ENCODE results near the gene PTX4. TPM values are rescaled to one million over a fixed set of nuclear protein-coding genes. Genes with fewer than 3 reads are reported as not detected.

The PTX4 gene, protein sequence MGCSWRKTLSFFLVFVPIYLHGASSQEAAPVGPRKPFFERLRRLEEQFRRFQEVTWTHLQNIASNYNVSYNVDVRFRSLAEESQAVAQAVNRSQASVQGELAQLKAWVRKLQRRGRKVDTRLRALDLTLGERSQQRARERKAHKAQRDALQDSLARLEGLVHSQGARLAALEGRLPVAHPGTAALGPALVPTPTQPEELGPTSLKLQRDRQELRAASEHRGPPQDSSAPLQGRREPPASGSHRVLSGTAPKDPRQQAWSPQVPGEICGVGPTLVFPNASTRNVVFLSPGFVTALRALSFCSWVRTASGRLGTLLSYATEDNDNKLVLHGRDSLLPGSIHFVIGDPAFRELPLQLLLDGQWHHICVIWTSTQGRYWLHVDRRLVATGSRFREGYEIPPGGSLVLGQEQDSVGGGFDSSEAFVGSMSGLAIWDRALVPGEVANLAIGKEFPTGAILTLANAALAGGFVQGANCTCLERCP
- total RNA-seq (0.40 TPM), polyA plus RNA-seq (ENCODE audit: insufficient read depth in 1 of 8, insufficient read length in 8 of 8, low replicate concordance in 1 of 8) (1 to 10 TPM in 1 of 8 donors, under 1 TPM in 7; 0.34 to 1.1 (median 0.74) TPM)
- long read RNA-seq, donor 1: 0 reads
- long read RNA-seq, donor 2: 0 reads
- long read RNA-seq, donor 3: 0 reads
- long read RNA-seq, donor 4: 0 reads
- long read RNA-seq, donor 5: 0 reads
- long read RNA-seq, donor 6: 0 reads
- long read RNA-seq, donor 7: 0 reads
- long read RNA-seq, donor 8: 0 reads
- long read RNA-seq, donor 9: 0 reads
- long read RNA-seq, donor 10: 0 reads
- long read RNA-seq, donor 11: 0 reads

DNA sequence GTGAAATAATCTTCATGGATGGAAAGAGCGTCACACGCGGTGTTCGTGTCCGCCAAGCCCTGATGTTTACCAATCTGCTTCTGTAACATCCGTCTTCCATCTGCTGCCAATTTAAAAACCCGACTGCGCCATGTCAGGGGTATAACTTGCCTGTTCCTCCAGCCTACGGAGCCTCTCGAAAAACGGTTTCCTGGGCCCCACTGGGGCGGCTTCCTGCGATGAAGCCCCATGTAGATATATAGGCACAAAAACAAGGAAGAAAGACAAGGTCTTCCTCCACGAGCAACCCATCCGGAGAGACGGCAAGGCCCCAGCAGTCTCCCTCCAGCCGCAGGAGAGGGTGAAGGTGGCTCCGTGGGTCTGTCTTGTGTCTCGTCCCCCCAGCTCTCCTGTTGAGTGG lies at the start of gene PTX4:
TSS of gene PTX4 (minus strand) at position 326 of the 400 bp plus-strand sequence. CDS start at position 291, 35 bp downstream.
- Histone ChIP-seq H3K27me3 (ENCODE audit: control insufficient read depth, insufficient read depth, low read length) (peaks cover 2% of the 10 kb centered on the region), H3K27ac (ENCODE audit: low read length) (no peak within 1 kb of the TSS), H3K36me3 (ENCODE audit: control insufficient read depth, insufficient read depth, low read length) (no peaks in the 10 kb centered on the region), H3K4me3 (ENCODE audit: low read length) (no peak within 1 kb of the TSS), H3K4me1 (ENCODE audit: control insufficient read depth, insufficient read depth, low read length) (peaks cover 7% of the 10 kb centered on the region), H3K9me3 (replicated peaks; ENCODE audit: control insufficient read depth, low read depth, low read length) (no peaks in the 10 kb centered on the region)
- DNase-seq: no peak
- WGBS (ENCODE audit: insufficient coverage): 68% methylated on average over 18 of the region's 19 CpGs

DNA sequence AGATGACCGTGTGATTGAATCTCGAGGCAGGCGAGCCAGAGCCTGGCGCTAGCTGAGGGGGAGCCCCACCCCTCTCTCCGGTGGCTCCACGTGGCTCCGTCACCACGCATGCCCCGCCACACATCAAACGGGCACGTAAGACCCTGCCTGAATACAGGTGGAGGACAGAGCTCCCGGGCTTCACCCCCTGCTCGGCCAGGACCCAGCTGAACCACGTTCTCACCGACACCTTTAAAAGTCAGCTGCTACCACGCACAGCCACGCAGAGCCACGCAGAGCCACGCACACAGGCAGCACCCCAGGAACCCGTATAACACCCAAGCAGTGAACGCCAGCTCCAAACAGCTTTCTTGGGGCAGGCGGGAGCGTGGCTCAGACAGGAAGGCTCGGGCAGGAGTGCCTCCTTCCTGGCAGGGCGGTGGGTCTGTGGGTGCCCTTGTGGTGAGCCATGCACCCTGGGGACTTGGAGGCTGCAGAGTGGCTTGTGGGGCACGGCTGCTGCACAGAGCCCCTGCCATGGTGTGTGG lies 49.1 kb upstream of the PTX4 start:
- no peak overlapping the region for H3K27ac ChIP-seq (ENCODE audit: low read length)
- H3K4me3 ChIP-seq (ENCODE audit: low read length): no peak overlapping the region
- H3K36me3 ChIP-seq (ENCODE audit: control insufficient read depth, insufficient read depth, low read length): peaks cover 59% of the 10 kb centered on the region
- H3K27me3 ChIP-seq (ENCODE audit: control insufficient read depth, insufficient read depth, low read length): no peaks in the 10 kb centered on the region
- H3K9me3 ChIP-seq (replicated peaks; ENCODE audit: control insufficient read depth, low read depth, low read length): no peaks in the 10 kb centered on the region
- WGBS (ENCODE audit: insufficient coverage): 89% methylated on average over 26 of the region's 26 CpGs
- peaks cover 78% of the 10 kb centered on the region for H3K4me1 ChIP-seq (ENCODE audit: control insufficient read depth, insufficient read depth, low read length)
- no peak for DNase-seq

DNA sequence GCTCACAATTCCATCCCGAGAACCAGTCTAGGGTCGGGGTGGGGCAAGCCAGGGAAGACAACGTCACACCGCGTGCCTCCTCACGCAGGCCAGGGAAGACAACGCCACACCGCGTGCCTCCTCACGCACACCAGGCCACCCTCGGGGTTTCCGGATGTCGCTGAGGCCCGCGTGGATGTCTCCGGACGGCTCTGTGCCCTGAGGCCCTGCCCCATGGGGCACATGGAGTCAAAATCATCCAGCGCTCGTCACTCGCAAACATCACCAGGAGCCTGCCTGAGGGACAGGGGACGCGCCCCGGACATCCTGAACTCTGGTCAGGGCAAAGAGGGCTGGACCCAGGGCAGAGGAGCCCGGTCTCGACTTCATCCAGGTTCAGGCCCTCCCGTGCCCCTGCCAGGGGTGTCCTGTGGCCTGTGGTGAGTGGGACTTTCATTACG lies 48.4 kb upstream of the PTX4 start:
- Histone ChIP-seq H3K4me3 (ENCODE audit: low read length) (no peak overlapping the region), H3K36me3 (ENCODE audit: control insufficient read depth, insufficient read depth, low read length) (peaks cover 53% of the 10 kb centered on the region), H3K27ac (ENCODE audit: low read length) (no peak overlapping the region), H3K9me3 (replicated peaks; ENCODE audit: control insufficient read depth, low read depth, low read length) (no peaks in the 10 kb centered on the region), H3K27me3 (ENCODE audit: control insufficient read depth, insufficient read depth, low read length) (no peaks in the 10 kb centered on the region), H3K4me1 (ENCODE audit: control insufficient read depth, insufficient read depth, low read length) (peaks cover 78% of the 10 kb centered on the region)
- 81% methylated on average over 27 of the region's 27 CpGs for WGBS (ENCODE audit: insufficient coverage)
- DNase-seq: no peak

DNA sequence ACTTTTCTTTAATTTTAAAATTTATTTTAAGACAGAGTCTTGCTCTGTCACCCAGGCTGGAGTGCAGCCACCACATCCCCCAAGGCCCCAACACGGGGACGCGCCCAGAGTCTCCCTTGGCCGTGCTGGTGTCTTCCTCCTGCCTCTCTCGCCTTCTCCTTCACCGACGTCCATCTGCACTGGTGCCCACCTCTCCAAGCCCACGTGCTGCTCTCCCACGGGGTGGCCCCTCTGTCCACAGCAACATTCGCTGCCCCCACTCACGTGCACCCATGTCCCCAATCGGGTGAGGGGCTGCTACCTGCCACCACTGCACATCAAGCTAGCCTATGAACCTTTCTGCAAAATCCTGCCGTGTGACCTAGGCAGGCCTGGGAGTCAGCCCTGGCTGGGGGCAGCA lies 47.9 kb upstream of the PTX4 start:
- no peaks in the 10 kb centered on the region for H3K27me3 ChIP-seq (ENCODE audit: control insufficient read depth, insufficient read depth, low read length)
- H3K4me3 ChIP-seq (ENCODE audit: low read length): no peak overlapping the region
- H3K9me3 ChIP-seq (replicated peaks; ENCODE audit: control insufficient read depth, low read depth, low read length): no peaks in the 10 kb centered on the region
- 64% methylated on average over 13 of the region's 13 CpGs for WGBS (ENCODE audit: insufficient coverage)
- DNase-seq: no peak
- no peak overlapping the region for H3K27ac ChIP-seq (ENCODE audit: low read length)
- peaks cover 78% of the 10 kb centered on the region for H3K4me1 ChIP-seq (ENCODE audit: control insufficient read depth, insufficient read depth, low read length)
- H3K36me3 ChIP-seq (ENCODE audit: control insufficient read depth, insufficient read depth, low read length): peaks cover 50% of the 10 kb centered on the region

DNA sequence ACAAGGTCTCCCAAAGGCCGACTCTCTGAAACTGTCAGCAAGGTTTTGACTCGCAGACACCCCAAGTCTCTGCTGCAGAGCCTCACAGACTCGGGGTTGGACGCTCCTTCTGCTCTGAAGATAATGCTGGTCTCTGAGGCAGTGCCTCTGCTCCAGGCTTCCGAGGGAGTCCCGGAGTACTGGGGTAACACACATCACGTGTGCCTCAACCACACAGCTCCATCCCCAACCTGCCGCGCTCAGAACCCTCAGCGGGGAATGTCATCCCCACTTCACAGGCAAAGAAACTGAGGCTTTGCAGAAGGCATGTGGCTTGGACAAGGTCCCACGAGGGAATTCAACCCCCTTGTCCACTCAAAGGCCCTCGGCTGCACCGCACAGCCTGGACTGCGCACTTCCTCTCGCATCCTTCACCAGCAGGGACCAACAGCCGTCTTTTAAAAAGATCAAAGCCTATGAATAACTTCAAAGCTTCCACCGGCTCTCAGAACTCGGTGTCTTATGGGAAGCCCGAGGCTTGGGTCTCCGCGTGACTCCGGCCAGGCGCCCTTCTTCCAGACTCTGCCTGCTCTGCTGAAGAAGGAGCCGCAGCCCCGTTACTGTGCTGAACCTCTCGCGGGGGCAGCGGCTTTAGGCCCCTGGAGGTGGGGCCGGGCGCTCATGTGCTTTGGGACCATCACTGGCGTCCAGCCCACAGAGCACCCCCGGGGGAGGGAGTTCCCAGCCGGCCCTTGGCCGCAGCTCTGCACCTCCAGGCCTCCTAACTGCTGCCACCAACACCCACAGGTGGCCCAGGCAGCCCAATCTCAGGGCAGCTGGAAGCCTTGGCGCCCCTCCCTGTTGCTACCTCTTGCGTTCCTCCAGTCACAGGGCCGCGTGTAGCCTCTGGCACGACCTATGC lies 46.9 kb upstream of the PTX4 start:
- Histone ChIP-seq H3K36me3 (ENCODE audit: control insufficient read depth, insufficient read depth, low read length) (peaks cover 46% of the 10 kb centered on the region), H3K4me1 (ENCODE audit: control insufficient read depth, insufficient read depth, low read length) (peaks cover 76% of the 10 kb centered on the region), H3K27me3 (ENCODE audit: control insufficient read depth, insufficient read depth, low read length) (no peaks in the 10 kb centered on the region), H3K9me3 (replicated peaks; ENCODE audit: control insufficient read depth, low read depth, low read length) (no peaks in the 10 kb centered on the region), H3K27ac (ENCODE audit: low read length) (no peak overlapping the region), H3K4me3 (ENCODE audit: low read length) (peak overlapping the region; percentile 68)
- no peak for DNase-seq
- 39% methylated on average over 28 of the region's 39 CpGs for WGBS (ENCODE audit: insufficient coverage)

DNA sequence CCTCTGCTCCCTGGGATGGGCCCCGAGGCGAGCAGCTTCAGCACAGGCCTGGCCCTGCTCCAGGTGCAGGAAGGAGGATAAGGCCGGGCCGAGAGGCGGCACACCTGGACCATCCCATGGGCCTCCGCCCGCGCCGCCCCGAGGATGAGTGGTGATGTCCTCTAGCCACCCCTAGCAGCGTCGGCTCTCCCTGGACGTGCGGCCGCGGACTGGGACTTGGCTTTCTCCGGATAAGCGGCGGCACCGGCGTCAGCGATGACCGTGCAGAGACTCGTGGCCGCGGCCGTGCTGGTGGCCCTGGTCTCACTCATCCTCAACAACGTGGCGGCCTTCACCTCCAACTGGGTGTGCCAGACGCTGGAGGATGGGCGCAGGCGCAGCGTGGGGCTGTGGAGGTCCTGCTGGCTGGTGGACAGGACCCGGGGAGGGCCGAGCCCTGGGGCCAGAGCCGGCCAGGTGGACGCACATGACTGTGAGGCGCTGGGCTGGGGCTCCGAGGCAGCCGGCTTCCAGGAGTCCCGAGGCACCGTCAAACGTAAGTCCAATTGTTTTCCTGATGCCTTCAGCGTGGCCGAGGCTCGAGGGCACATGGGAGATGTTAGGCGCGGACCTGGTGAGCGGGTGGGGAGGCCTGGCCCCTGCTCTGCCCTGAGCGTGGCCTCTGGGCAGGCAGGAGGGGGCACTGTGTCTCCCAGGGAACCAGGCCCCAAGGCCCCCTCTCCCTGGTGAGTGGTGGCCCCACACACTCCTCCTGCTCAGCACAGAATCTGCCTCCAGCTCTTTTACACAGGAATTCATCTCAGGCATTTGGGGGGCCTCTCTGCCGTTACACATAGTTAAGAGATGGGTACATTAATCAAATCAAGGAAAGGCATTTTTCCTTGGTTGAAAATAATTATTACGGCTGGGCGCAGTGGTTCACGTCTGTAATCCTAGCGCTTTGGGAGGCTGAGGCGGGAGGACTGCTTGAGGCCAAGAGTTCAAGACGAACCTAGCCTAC lies 45.6 kb upstream of the PTX4 start:
- H3K27ac ChIP-seq (ENCODE audit: low read length): peak overlapping the region; percentile 82

DNA sequence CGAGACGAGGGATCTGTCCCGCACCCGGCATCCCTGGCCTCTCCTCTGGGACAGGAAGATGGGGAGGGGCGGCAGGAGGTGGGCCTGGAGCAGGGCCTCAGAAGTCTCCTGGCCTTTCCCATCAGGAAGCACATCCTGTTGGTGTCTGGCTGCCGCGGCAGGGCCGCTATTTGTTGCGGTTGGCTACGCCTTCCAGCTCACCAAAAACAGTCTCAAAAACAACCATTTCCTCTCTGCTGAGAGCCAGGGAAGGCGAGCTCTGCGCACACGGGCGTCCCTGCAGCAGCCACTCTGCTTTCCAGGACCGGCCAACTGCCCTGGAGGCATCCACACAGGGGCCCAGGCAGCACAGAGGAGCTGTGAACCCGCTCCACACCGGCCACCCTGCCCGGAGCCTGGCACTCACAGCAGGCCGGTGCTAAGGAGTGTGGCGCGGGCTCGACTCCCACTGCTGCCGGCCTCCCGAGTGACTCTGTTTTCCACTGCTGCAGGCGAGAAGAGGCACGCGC lies 44.8 kb upstream of the PTX4 start, which contains the start of gene TMEM204:
TSS of gene TMEM204 (plus strand) at position 224 of the 509 bp plus-strand sequence. CDS start 610 bp downstream, outside the sequence.
- H3K27me3 ChIP-seq (ENCODE audit: control insufficient read depth, insufficient read depth, low read length): no peaks in the 10 kb centered on the region
- H3K4me1 ChIP-seq (ENCODE audit: control insufficient read depth, insufficient read depth, low read length): peaks cover 66% of the 10 kb centered on the region
- H3K9me3 ChIP-seq (replicated peaks; ENCODE audit: control insufficient read depth, low read depth, low read length): no peaks in the 10 kb centered on the region
- peak within 1 kb of the TSS; percentile 90 for H3K27ac ChIP-seq (ENCODE audit: low read length)
- DNase-seq: peak; percentile 93
- peak within 1 kb of the TSS; percentile 68 for H3K4me3 ChIP-seq (ENCODE audit: low read length)
- peaks cover 27% of the 10 kb centered on the region for H3K36me3 ChIP-seq (ENCODE audit: control insufficient read depth, insufficient read depth, low read length)
- WGBS (ENCODE audit: insufficient coverage): 10% methylated on average over 27 of the region's 27 CpGs

More for the DNA sequence above, 45.6 kb upstream of the PTX4 start:
- 25% methylated on average over 49 of the region's 57 CpGs for WGBS (ENCODE audit: insufficient coverage)
- Histone ChIP-seq H3K4me3 (ENCODE audit: low read length) (peak overlapping the region; percentile 68), H3K9me3 (replicated peaks; ENCODE audit: control insufficient read depth, low read depth, low read length) (no peaks in the 10 kb centered on the region), H3K27me3 (ENCODE audit: control insufficient read depth, insufficient read depth, low read length) (no peaks in the 10 kb centered on the region), H3K36me3 (ENCODE audit: control insufficient read depth, insufficient read depth, low read length) (peaks cover 33% of the 10 kb centered on the region), H3K4me1 (ENCODE audit: control insufficient read depth, insufficient read depth, low read length) (peaks cover 71% of the 10 kb centered on the region)
- DNase-seq: no peak

DNA sequence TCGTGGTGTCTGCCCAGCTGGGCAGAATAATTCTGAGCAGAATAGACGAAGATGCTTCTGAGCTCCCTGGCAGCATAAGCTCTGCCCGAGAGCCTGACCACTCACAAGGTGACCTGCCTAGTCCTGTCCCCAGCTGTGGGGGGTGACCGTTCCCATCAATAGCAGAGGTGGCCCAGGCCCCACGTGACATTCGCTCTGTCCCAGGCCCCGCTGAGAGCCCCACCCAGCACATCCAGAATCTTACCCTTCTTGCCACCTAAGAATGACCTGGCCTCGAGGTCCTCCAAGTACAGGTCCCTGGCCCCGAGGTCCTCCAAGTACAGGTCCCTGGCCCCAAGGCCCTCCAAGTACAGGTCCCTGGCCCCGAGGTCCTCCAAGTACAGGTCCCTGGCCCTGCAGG lies 44.0 kb upstream of the PTX4 start:
- H3K4me1 ChIP-seq (ENCODE audit: control insufficient read depth, insufficient read depth, low read length): peaks cover 65% of the 10 kb centered on the region
- peaks cover 20% of the 10 kb centered on the region for H3K36me3 ChIP-seq (ENCODE audit: control insufficient read depth, insufficient read depth, low read length)
- no peak overlapping the region for H3K4me3 ChIP-seq (ENCODE audit: low read length)
- DNase-seq: no peak
- H3K9me3 ChIP-seq (replicated peaks; ENCODE audit: control insufficient read depth, low read depth, low read length): no peaks in the 10 kb centered on the region
- peak overlapping the region; percentile 90 for H3K27ac ChIP-seq (ENCODE audit: low read length)
- H3K27me3 ChIP-seq (ENCODE audit: control insufficient read depth, insufficient read depth, low read length): no peaks in the 10 kb centered on the region
- 56% methylated on average over 6 of the region's 10 CpGs for WGBS (ENCODE audit: insufficient coverage)
